ENCODE measurements around the gene TFCP2L1.

The TFCP2L1 gene

GRCh38 chr2:121196132-121196848 is 88.7 kb downstream of the TFCP2L1 start:
- no peak for DNase-seq (ENCODE audit: low spot score)

GRCh38 chr2:121195036-121195435 is 90.0 kb downstream of the TFCP2L1 start:
- DNase-seq (ENCODE audit: low spot score): no peak

- no peak for DNase-seq (ENCODE audit: low spot score)
Measured at GRCh38 chr2:121194626-121195025, 90.4 kb downstream of the TFCP2L1 start.

GRCh38 chr2:121193185-121193584 is 91.8 kb downstream of the TFCP2L1 start:
- no peak for DNase-seq (ENCODE audit: low spot score)

- no peak for DNase-seq (ENCODE audit: low spot score)
Measured at GRCh38 chr2:121192576-121192975, 92.4 kb downstream of the TFCP2L1 start.

GRCh38 chr2:121191191-121192170 is 93.5 kb downstream of the TFCP2L1 start:
- DNase-seq (ENCODE audit: low spot score): no peak

GRCh38 chr2:121189661-121190381 is 95.2 kb downstream of the TFCP2L1 start:
- no peak for DNase-seq (ENCODE audit: low spot score)

GRCh38 chr2:121189011-121189410 is 96.0 kb downstream of the TFCP2L1 start:
- no peak for DNase-seq (ENCODE audit: low spot score)

- no peak for DNase-seq (ENCODE audit: low spot score)
Measured at GRCh38 chr2:121187982-121188411, 97.0 kb downstream of the TFCP2L1 start.

GRCh38 chr2:121187351-121187981 is 97.5 kb downstream of the TFCP2L1 start:
- DNase-seq (ENCODE audit: low spot score): no peak

GRCh38 chr2:121186261-121186660 is 98.7 kb downstream of the TFCP2L1 start:
- DNase-seq (ENCODE audit: low spot score): no peak

- DNase-seq (ENCODE audit: low spot score): no peak
Measured at GRCh38 chr2:121185571-121186074, 99.4 kb downstream of the TFCP2L1 start.

- DNase-seq (ENCODE audit: low spot score): no peak
Measured at GRCh38 chr2:121185111-121185510, 99.9 kb downstream of the TFCP2L1 start.

GRCh38 chr2:121184248-121184862 is 100.6 kb downstream of the TFCP2L1 start:
- no peak for DNase-seq (ENCODE audit: low spot score)

- DNase-seq (ENCODE audit: low spot score): no peak
Measured at GRCh38 chr2:121182520-121182919, 102.5 kb downstream of the TFCP2L1 start.

GRCh38 chr2:121179467-121179866 is 105.5 kb downstream of the TFCP2L1 start:
- no peak for DNase-seq (ENCODE audit: low spot score)

GRCh38 chr2:121178730-121179129 is 106.3 kb downstream of the TFCP2L1 start:
- DNase-seq (ENCODE audit: low spot score): no peak

GRCh38 chr2:121177896-121178295 is 107.1 kb downstream of the TFCP2L1 start:
- no peak for DNase-seq (ENCODE audit: low spot score)

GRCh38 chr2:121175326-121175725 is 109.7 kb downstream of the TFCP2L1 start:
- no peak for DNase-seq (ENCODE audit: low spot score)

- no peak for DNase-seq (ENCODE audit: low spot score)
Measured at GRCh38 chr2:121173806-121174205, 111.2 kb downstream of the TFCP2L1 start.

- DNase-seq (ENCODE audit: low spot score): no peak
Measured at GRCh38 chr2:121173112-121173511, 111.9 kb downstream of the TFCP2L1 start.

Data from CD4-positive, alpha-beta T cell treated with Interleukin-6 at 100 ng/mL for 8 hours (primary cell).